H1 (cell line): ENCODE data around the gene TMEM154. TPM values are rescaled to one million over a fixed set of nuclear protein-coding genes. Genes with fewer than 3 reads are reported as not detected.

Source experiments
- CTCF ChIA-PET: fragments of 300-600 bp; sonication (Branson Sonifier 250); formaldehyde crosslinking; loops from one replicate; lab custom pipeline; 2021; ENCODE audit not compliant: partially characterized antibody; lab: Charles Lee
- POLR2A ChIA-PET: fragments of 300-600 bp; sonication (Branson Sonifier 250); formaldehyde crosslinking; loops from one replicate; lab custom pipeline; 2021; ENCODE audit warnings: inconsistent platforms; ENCODE audit not compliant: partially characterized antibody; lab: Charles Lee
- DNase-seq, 2 experiments: peaks; one replicate each; pipeline versions ENCODE4 v3.0.0 to v3.0.0-alpha.2; 2010 to 2022; ENCODE audit warnings: low spot score in 2 of 2, low read depth in 1 of 2, mixed read lengths in 1 of 2
- FAIRE-seq: peaks from 2 replicates; lab custom pipeline; 2011; peaks lifted over from hg19 to GRCh38; lab: Jason Lieb, UNC
- H2AFZ ChIP-seq: 2 replicates; pipeline ENCODE4 v1.8.1; 2012; ENCODE audit warnings: low read length, inconsistent platforms
- H2AK5ac ChIP-seq: 2 replicates; pipeline ENCODE4 v1.6.1; 2013; ENCODE audit warnings: low read depth, low read length
- H2BK120ac ChIP-seq: replicated peaks from 2 replicates; pipeline ENCODE3; 2013; ENCODE audit warnings: low read depth, low read length, inconsistent platforms
- H2BK12ac ChIP-seq: 2 replicates; pipeline ENCODE4 v1.6.1; 2013; ENCODE audit warnings: low read depth, low read length
- H2BK15ac ChIP-seq: 2 replicates; pipeline ENCODE4 v1.6.1; 2013; ENCODE audit warnings: low read length
- H2BK20ac ChIP-seq: 2 replicates; pipeline ENCODE4 v1.6.1; 2013; ENCODE audit warnings: low read length
- H2BK5ac ChIP-seq: 2 replicates; pipeline ENCODE4 v1.6.1; 2013; ENCODE audit warnings: low read depth, low read length
- H3K14ac ChIP-seq: 2 replicates; pipeline ENCODE4 v1.6.1; 2013; ENCODE audit warnings: inconsistent platforms; ENCODE audit not compliant: insufficient read length
- H3K18ac ChIP-seq: 2 replicates; pipeline ENCODE4 v1.6.1; 2013; ENCODE audit warnings: low read length; ENCODE audit errors: extremely low read depth
- H3K23ac ChIP-seq: 2 replicates; pipeline ENCODE4 v1.6.1; 2013; ENCODE audit warnings: inconsistent platforms; ENCODE audit not compliant: insufficient read length
- H3K23me2 ChIP-seq: 2 replicates; pipeline ENCODE4 v1.6.1; 2013; ENCODE audit warnings: low read depth, low read length
- H3K27ac ChIP-seq: 2 replicates; pipeline ENCODE4 v1.6.1; 2011; ENCODE audit warnings: low read depth, low read length, inconsistent platforms
- H3K27me3 ChIP-seq, 4 experiments: replicated peaks in 1 of 4; 1 replicate in 1 of 4; 2 replicates in 3 of 4; pipeline versions ENCODE4 v1.6.1 to v1.8.1; 2011 to 2013; ENCODE audit warnings: low read length in 3 of 4, mild to moderate bottlenecking in 3 of 4, inconsistent platforms in 2 of 4, mixed read lengths in 2 of 4, moderate library complexity in 1 of 4; ENCODE audit not compliant: control insufficient read depth in 3 of 4, insufficient read depth in 3 of 4; ENCODE audit errors: extremely low read depth in 1 of 4
- H3K36me3 ChIP-seq, 4 experiments: 2 replicates each; pipeline versions ENCODE4 v1.6.1 to v1.8.1; 2011 to 2013; ENCODE audit warnings: mild to moderate bottlenecking in 4 of 4, low read length in 3 of 4, moderate library complexity in 2 of 4, control low read depth in 1 of 4, inconsistent platforms in 1 of 4; ENCODE audit not compliant: insufficient read depth in 4 of 4, control insufficient read depth in 2 of 4
- H3K4ac ChIP-seq: replicated peaks from 2 replicates; pipeline ENCODE3; 2013; ENCODE audit warnings: low read length, low read depth, mixed read lengths, inconsistent platforms; ENCODE audit not compliant: insufficient read length
- H3K4me1 ChIP-seq, 4 experiments: replicated peaks in 1 of 4; 1 replicate in 1 of 4; 2 replicates in 3 of 4; pipeline versions ENCODE4 v1.6.1 to v1.8.1; 2011 to 2013; ENCODE audit warnings: low read length in 3 of 4, inconsistent platforms in 2 of 4, mixed read lengths in 1 of 4; ENCODE audit not compliant: insufficient read depth in 4 of 4, control insufficient read depth in 3 of 4
- H3K4me2 ChIP-seq, 2 experiments: 2 replicates each; pipeline versions ENCODE4 v1.6.1 to v1.8.1; 2011 to 2013; ENCODE audit warnings: low read depth in 2 of 2, low read length in 2 of 2, control low read depth in 1 of 2, inconsistent platforms in 1 of 2, mild to moderate bottlenecking in 1 of 2; ENCODE audit not compliant: insufficient read depth in 1 of 2
- H3K4me3 ChIP-seq, 4 experiments: fragments of 200-600, 300-600 bp in 1 of 4; sonication (generic), shearing (Covaris generic), sonication (Bioruptor Twin) in 1 of 4; 2 replicates each; pipeline versions ENCODE4 v1.5.1 to v1.8.1; 2011 to 2016; ENCODE audit warnings: low read length in 4 of 4, low read depth in 3 of 4, control low read depth in 2 of 4, inconsistent platforms in 2 of 4, mild to moderate bottlenecking in 2 of 4, mixed read lengths in 1 of 4, moderate library complexity in 1 of 4; ENCODE audit not compliant: insufficient read depth in 2 of 4; ENCODE audit errors: extremely low read depth in 1 of 4
- H3K56ac ChIP-seq: replicated peaks from 2 replicates; pipeline ENCODE3; 2013; ENCODE audit warnings: low read depth, mild to moderate bottlenecking, mixed read lengths, low read length, inconsistent platforms; ENCODE audit not compliant: insufficient read length
- H3K79me1 ChIP-seq: 2 replicates; pipeline ENCODE4 v1.6.1; 2013; ENCODE audit warnings: low read depth, low read length, control low read depth
- H3K79me2 ChIP-seq, 2 experiments: 2 replicates each; pipeline versions ENCODE4 v1.6.1 to v1.8.1; 2012 to 2013; ENCODE audit warnings: low read length in 2 of 2, mild to moderate bottlenecking in 2 of 2, inconsistent platforms in 1 of 2; ENCODE audit not compliant: insufficient read depth in 2 of 2, control insufficient read depth in 1 of 2
- H3K9ac ChIP-seq, 4 experiments: replicated peaks in 1 of 4; 1 replicate in 1 of 4; 2 replicates in 3 of 4; pipeline versions ENCODE4 v1.6.1 to v1.8.1; 2011 to 2013; ENCODE audit warnings: low read depth in 3 of 4, low read length in 3 of 4, control low read depth in 2 of 4, mild to moderate bottlenecking in 2 of 4, moderate library complexity in 2 of 4, inconsistent platforms in 1 of 4; ENCODE audit errors: extremely low read depth in 1 of 4
- H3K9me3 ChIP-seq, 2 experiments: 2 replicates each; pipeline versions ENCODE4 v1.6.1 to v1.8.1; 2012 to 2013; ENCODE audit warnings: mild to moderate bottlenecking in 2 of 2, moderate library complexity in 2 of 2, control low read depth in 1 of 2, inconsistent platforms in 1 of 2, low read depth in 1 of 2, low read length in 1 of 2, mixed read lengths in 1 of 2; ENCODE audit not compliant: insufficient read depth in 2 of 2
- H4K20me1 ChIP-seq, 2 experiments: replicated peaks in 1 of 2; 2 replicates each; pipeline versions ENCODE3 to v1.8.1; 2011 to 2013; ENCODE audit warnings: inconsistent platforms in 2 of 2, low read length in 2 of 2, mild to moderate bottlenecking in 1 of 2; ENCODE audit not compliant: insufficient read depth in 2 of 2, control insufficient read depth in 1 of 2
- H4K5ac ChIP-seq: 2 replicates; pipeline ENCODE4 v1.6.1; 2013; ENCODE audit warnings: low read length, low read depth, mixed read lengths, inconsistent platforms; ENCODE audit not compliant: insufficient read length
- H4K8ac ChIP-seq: 2 replicates; pipeline ENCODE4 v1.8.0; 2013; ENCODE audit warnings: mild to moderate bottlenecking, moderate library complexity, low read length, inconsistent platforms; ENCODE audit not compliant: insufficient read depth; ENCODE audit errors: extremely low read depth
- H4K91ac ChIP-seq: replicated peaks from 2 replicates; pipeline ENCODE3; 2013; ENCODE audit warnings: low read length, mixed read lengths, inconsistent platforms; ENCODE audit not compliant: insufficient read length
- ATF2 ChIP-seq: IDR thresholded peaks from 2 replicates; pipeline ENCODE4 v1.6.1; 2012; ENCODE audit warnings: low read length, inconsistent platforms
- EZH2 ChIP-seq: fragments of 200-600 bp; sonication (generic); IDR thresholded peaks from 2 replicates; pipeline ENCODE4 v1.7.1; 2012; ENCODE audit warnings: low read depth, mild to moderate bottlenecking, moderate library complexity, low read length, inconsistent platforms; ENCODE audit not compliant: severe bottlenecking
- KDM4A ChIP-seq: IDR thresholded peaks from one replicate; pipeline ENCODE4 v1.7.1; 2012; ENCODE audit warnings: low read depth, mild to moderate bottlenecking, moderate library complexity, low read length, inconsistent platforms; ENCODE audit not compliant: severe bottlenecking
- MAFK ChIP-seq: IDR thresholded peaks from 2 replicates; pipeline ENCODE4 v1.6.1; 2012; ENCODE audit warnings: low read depth, mild to moderate bottlenecking, improper control_type of control experiment, low read length
- NANOG ChIP-seq: IDR thresholded peaks from 2 replicates; pipeline ENCODE4 v1.6.1; 2011; ENCODE audit warnings: low read length, low read depth, mild to moderate bottlenecking, inconsistent platforms; ENCODE audit not compliant: insufficient read depth, poor library complexity, severe bottlenecking
- RAD21 ChIP-seq, 2 experiments: IDR thresholded peaks in 1 of 2; conservative IDR thresholded peaks in 1 of 2; 2 replicates each; pipeline ENCODE4 v1.6.1; 2011; ENCODE audit warnings: low read depth in 2 of 2, low read length in 2 of 2, improper control_type of control experiment in 1 of 2, inconsistent platforms in 1 of 2, mild to moderate bottlenecking in 1 of 2, moderate library complexity in 1 of 2
- RFX5 ChIP-seq: IDR thresholded peaks from 2 replicates; pipeline ENCODE4 v1.6.1; 2011; ENCODE audit warnings: low read depth, low read length, improper control_type of control experiment, borderline replicate concordance
- SIN3A ChIP-seq, 2 experiments: IDR thresholded peaks in 1 of 2; conservative IDR thresholded peaks in 1 of 2; 2 replicates each; pipeline ENCODE4 v1.6.1; 2011 to 2012; ENCODE audit warnings: low read length in 2 of 2, improper control_type of control experiment in 1 of 2, low read depth in 1 of 2, mild to moderate bottlenecking in 1 of 2
- SP4 ChIP-seq: IDR thresholded peaks from 2 replicates; pipeline ENCODE4 v1.6.1; 2012; ENCODE audit warnings: low read length, inconsistent platforms
- SUZ12 ChIP-seq: fragments of 200-600 bp; sonication (generic); IDR thresholded peaks from 2 replicates; pipeline ENCODE4 v1.6.1; 2012; ENCODE audit warnings: mild to moderate bottlenecking, inconsistent platforms, low read length, moderate library complexity, mixed read lengths
- TAF1 ChIP-seq: IDR thresholded peaks from 2 replicates; pipeline ENCODE4 v1.6.1; 2011; ENCODE audit warnings: mild to moderate bottlenecking, low read depth, low read length
- WGBS, 2 experiments: shearing (Covaris generic) in 1 of 2; methylation state at CpG; one replicate each; pipeline versions ENCODE4 v1.1.6 to v1.1.7; 2013 to 2015; ENCODE audit warnings: low lambda C conversion rate in 2 of 2, mixed read lengths in 2 of 2, inconsistent platforms in 1 of 2, low coverage in 1 of 2, missing lambda C conversion rate in 1 of 2; ENCODE audit not compliant: insufficient replicate concordance in 2 of 2, insufficient coverage in 1 of 2, insufficient read length in 1 of 2; ENCODE audit errors: extremely low coverage in 1 of 2, missing lambda C conversion rate in 1 of 2; 5-methylcytosine and 5-hydroxymethylcytosine counted together
- polyA plus RNA-seq, 7 experiments: library from polyadenylated mRNA; depleted of rRNA in 3 of 7; stranded (reverse) in 5 of 7; unstranded in 2 of 7; fragments of >200 nt in 5 of 7; fragments of 200-250 nt in 2 of 7; gene quantifications; 1 replicate in 5 of 7; 2 replicates in 1 of 7; 4 replicates in 1 of 7; pipeline versions ENCODE4 v1.2.1 to v1.2.3, GENCODE V29; 2011 to 2013; ENCODE audit warnings: missing spikeins in 2 of 7, mixed read lengths in 2 of 7
- total RNA-seq: library from RNA; stranded (reverse); fragmentation: NEBNext Ultra II Directional; extraction: Animal tissue kit (Norgen Biotek cat#: 25700); gene quantifications from 2 replicates; pipeline ENCODE4 v1.2.1, GENCODE V29; 2021

TMEM154 gene
- total and polyA plus RNA-seq, 2 of the 8 experiments (the other 6 are each of a cell fraction or from before 2014, with no cell fraction given) = 0.33 to 1.2 TPM

GRCh38 chr4:152579107-152579764 is 100.6 kb downstream of the TMEM154 start:
- H3K18ac ChIP-seq = no peak overlapping the region
- no peak overlapping the region for H4K5ac ChIP-seq
- H2BK5ac ChIP-seq = no peak overlapping the region
- H4K8ac ChIP-seq = no peak overlapping the region
- H2BK20ac ChIP-seq = no peak overlapping the region
- ChIA-PET CTCF (interaction anchor here (0.7 to 4.3 kb wide), 17 partner anchors 11 to 200 kb away, joined by 3 to 23 read pairs (median 4); no protein-coding TSS in a partner anchor), POLR2A (no interaction called here)
- no peaks in the 10 kb centered on the region for H3K79me2 ChIP-seq
- H3K4me1 ChIP-seq = no peaks in the 10 kb centered on the region
- H3K9me3 ChIP-seq = no peaks in the 10 kb centered on the region
- H3K23me2 ChIP-seq = no peaks in the 10 kb centered on the region
- no peaks in the 10 kb centered on the region for H3K27me3 ChIP-seq
- H3K56ac ChIP-seq = no peak overlapping the region
- H3K79me1 ChIP-seq = no peaks in the 10 kb centered on the region
- DNase-seq (no peak), FAIRE-seq (no peak)
- 88% methylated on average over 11 of the region's 11 CpGs; no CpG with 5 or more reads in 1 of the 2 experiments for WGBS, 2 experiments
- no peaks in the 10 kb centered on the region for H3K36me3 ChIP-seq
- no peak overlapping the region for H3K4me3 ChIP-seq
- no peak overlapping the region for H3K14ac ChIP-seq
- no peak overlapping the region for H3K4me2 ChIP-seq
- H2AFZ ChIP-seq = no peak overlapping the region
- H2BK120ac ChIP-seq = no peak overlapping the region
- H2BK15ac ChIP-seq = no peak overlapping the region
- H2BK12ac ChIP-seq = no peak overlapping the region
- H3K27ac ChIP-seq = no peak overlapping the region
- no peak overlapping the region for H3K23ac ChIP-seq
- H2AK5ac ChIP-seq = no peak overlapping the region
- no peak overlapping the region for H4K91ac ChIP-seq
- H4K20me1 ChIP-seq = no peaks in the 10 kb centered on the region
- no peak overlapping the region for H3K9ac ChIP-seq
- TF ChIP-seq RFX5 (no peak), SP4 (no peak), MAFK (no peak), KDM4A (no peak), SIN3A (conservative IDR thresholded peaks at IDR 0.05 in 1 of 2, IDR thresholded peaks at IDR 0.05 in 1 of 2; ENCODE audit: low read depth in 1 of 2, low read length in 2 of 2) (no peak), NANOG (no peak), ATF2 (no peak), TAF1 (no peak), EZH2 (no peak), SUZ12 (no peak), RAD21 (IDR thresholded peaks at IDR 0.05 in 1 of 2, conservative IDR thresholded peaks at IDR 0.05 in 1 of 2; ENCODE audit: low read depth in 2 of 2, low read length in 2 of 2) (no peak)
- no peak overlapping the region for H3K4ac ChIP-seq
